ENCODE data around the gene TRMT1.

Gene TRMT1

GRCh38 chr19:13077240-13077639 lies 39.3 kb downstream of the TRMT1 start:
- Mint-ChIP-seq H3K4me1 (ENCODE audit: low read depth) (no peaks in the 10 kb centered on the region), H3K9me3 (no peaks in the 10 kb centered on the region), H3K4me3 (no peak overlapping the region), H3K27me3 (ENCODE audit: low read depth) (no peaks in the 10 kb centered on the region), H3K36me3 (ENCODE audit: low read depth) (no peaks in the 10 kb centered on the region), H3K27ac (no peak overlapping the region)
- DNase-seq (ENCODE audit: low spot score), result no peak

- H3K9me3 Mint-ChIP-seq, result no peaks in the 10 kb centered on the region
- no peaks in the 10 kb centered on the region for H3K27me3 Mint-ChIP-seq (ENCODE audit: low read depth)
- no peak for DNase-seq (ENCODE audit: low spot score)
These were observed 39.8 kb downstream of the TRMT1 start for GRCh38 chr19:13076787-13077186.

GRCh38 chr19:13076320-13076719 lies 40.2 kb downstream of the TRMT1 start:
- Mint-ChIP-seq H3K4me3 (no peak overlapping the region), H3K36me3 (ENCODE audit: low read depth) (no peaks in the 10 kb centered on the region), H3K4me1 (ENCODE audit: low read depth) (no peaks in the 10 kb centered on the region), H3K27ac (no peak overlapping the region), H3K9me3 (no peaks in the 10 kb centered on the region), H3K27me3 (ENCODE audit: low read depth) (no peaks in the 10 kb centered on the region)
- DNase-seq (ENCODE audit: low spot score), result no peak

More at GRCh38 chr19:13076787-13077186, 39.8 kb downstream of the TRMT1 start:
- H3K27ac Mint-ChIP-seq, result no peak overlapping the region
- H3K4me1 Mint-ChIP-seq (ENCODE audit: low read depth), result no peaks in the 10 kb centered on the region
- H3K36me3 Mint-ChIP-seq (ENCODE audit: low read depth), result no peaks in the 10 kb centered on the region
- H3K4me3 Mint-ChIP-seq, result no peak overlapping the region

- H3K27ac Mint-ChIP-seq, result no peak overlapping the region
- no peak overlapping the region for H3K4me3 Mint-ChIP-seq
- H3K4me1 Mint-ChIP-seq (ENCODE audit: low read depth), result no peaks in the 10 kb centered on the region
- no peak for DNase-seq (ENCODE audit: low spot score)
- no peaks in the 10 kb centered on the region for H3K27me3 Mint-ChIP-seq (ENCODE audit: low read depth)
- H3K9me3 Mint-ChIP-seq, result no peaks in the 10 kb centered on the region
- no peaks in the 10 kb centered on the region for H3K36me3 Mint-ChIP-seq (ENCODE audit: low read depth)
These were observed 42.2 kb downstream of the TRMT1 start for GRCh38 chr19:13074378-13074777.

- Mint-ChIP-seq H3K27ac (no peak overlapping the region), H3K4me3 (no peak overlapping the region)
These were observed 43.3 kb downstream of the TRMT1 start for GRCh38 chr19:13073263-13073662.

GRCh38 chr19:13072188-13072908 lies 44.2 kb downstream of the TRMT1 start:
- no peak overlapping the region for H3K4me3 Mint-ChIP-seq
- DNase-seq (ENCODE audit: low spot score), result no peak
- no peaks in the 10 kb centered on the region for H3K9me3 Mint-ChIP-seq
- H3K27ac Mint-ChIP-seq, result no peak overlapping the region
- H3K36me3 Mint-ChIP-seq (ENCODE audit: low read depth), result no peaks in the 10 kb centered on the region
- H3K27me3 Mint-ChIP-seq (ENCODE audit: low read depth), result no peaks in the 10 kb centered on the region
- H3K4me1 Mint-ChIP-seq (ENCODE audit: low read depth), result no peaks in the 10 kb centered on the region

More at GRCh38 chr19:13073263-13073662, 43.3 kb downstream of the TRMT1 start:
- H3K27me3 Mint-ChIP-seq (ENCODE audit: low read depth), result no peaks in the 10 kb centered on the region
- no peaks in the 10 kb centered on the region for H3K9me3 Mint-ChIP-seq
- H3K4me1 Mint-ChIP-seq (ENCODE audit: low read depth), result no peaks in the 10 kb centered on the region
- DNase-seq (ENCODE audit: low spot score), result no peak
- no peaks in the 10 kb centered on the region for H3K36me3 Mint-ChIP-seq (ENCODE audit: low read depth)

- H3K36me3 Mint-ChIP-seq (ENCODE audit: low read depth), result no peaks in the 10 kb centered on the region
- H3K4me3 Mint-ChIP-seq, result no peak overlapping the region
- no peak overlapping the region for H3K27ac Mint-ChIP-seq
- H3K27me3 Mint-ChIP-seq (ENCODE audit: low read depth), result no peaks in the 10 kb centered on the region
- DNase-seq (ENCODE audit: low spot score), result no peak
- H3K9me3 Mint-ChIP-seq, result no peaks in the 10 kb centered on the region
- H3K4me1 Mint-ChIP-seq (ENCODE audit: low read depth), result no peaks in the 10 kb centered on the region
These were observed 44.9 kb downstream of the TRMT1 start for GRCh38 chr19:13071444-13072187.

- H3K4me1 Mint-ChIP-seq (ENCODE audit: low read depth), result no peaks in the 10 kb centered on the region
These were observed 46.0 kb downstream of the TRMT1 start for GRCh38 chr19:13070425-13071140.

GRCh38 chr19:13069415-13070359 lies 46.9 kb downstream of the TRMT1 start:
- Mint-ChIP-seq H3K27ac (no peak overlapping the region), H3K27me3 (ENCODE audit: low read depth) (no peaks in the 10 kb centered on the region), H3K9me3 (no peaks in the 10 kb centered on the region), H3K4me1 (ENCODE audit: low read depth) (no peaks in the 10 kb centered on the region), H3K36me3 (ENCODE audit: low read depth) (no peaks in the 10 kb centered on the region), H3K4me3 (no peak overlapping the region)
- DNase-seq (ENCODE audit: low spot score), result no peak

More at GRCh38 chr19:13070425-13071140, 46.0 kb downstream of the TRMT1 start:
- Mint-ChIP-seq H3K27ac (no peak overlapping the region), H3K4me3 (no peak overlapping the region), H3K36me3 (ENCODE audit: low read depth) (no peaks in the 10 kb centered on the region), H3K27me3 (ENCODE audit: low read depth) (no peaks in the 10 kb centered on the region), H3K9me3 (no peaks in the 10 kb centered on the region)
- DNase-seq (ENCODE audit: low spot score), result no peak

- H3K4me1 Mint-ChIP-seq (ENCODE audit: low read depth), result no peaks in the 10 kb centered on the region
- no peaks in the 10 kb centered on the region for H3K9me3 Mint-ChIP-seq
These were observed 48.3 kb downstream of the TRMT1 start for GRCh38 chr19:13068085-13068846.

GRCh38 chr19:13066933-13067807 lies 49.4 kb downstream of the TRMT1 start:
- Mint-ChIP-seq H3K9me3 (no peaks in the 10 kb centered on the region), H3K4me1 (ENCODE audit: low read depth) (no peaks in the 10 kb centered on the region), H3K27ac (no peak overlapping the region), H3K27me3 (ENCODE audit: low read depth) (peaks cover 12% of the 10 kb centered on the region), H3K36me3 (ENCODE audit: low read depth) (no peaks in the 10 kb centered on the region), H3K4me3 (no peak overlapping the region)
- DNase-seq (ENCODE audit: low spot score), result no peak

More at GRCh38 chr19:13068085-13068846, 48.3 kb downstream of the TRMT1 start:
- no peak for DNase-seq (ENCODE audit: low spot score)
- H3K36me3 Mint-ChIP-seq (ENCODE audit: low read depth), result no peaks in the 10 kb centered on the region
- no peak overlapping the region for H3K27ac Mint-ChIP-seq
- peaks cover 5% of the 10 kb centered on the region for H3K27me3 Mint-ChIP-seq (ENCODE audit: low read depth)
- H3K4me3 Mint-ChIP-seq, result no peak overlapping the region

GRCh38 chr19:13066226-13066625 lies 50.3 kb downstream of the TRMT1 start:
- peaks cover 18% of the 10 kb centered on the region for H3K27me3 Mint-ChIP-seq (ENCODE audit: low read depth)
- H3K36me3 Mint-ChIP-seq (ENCODE audit: low read depth), result no peaks in the 10 kb centered on the region
- DNase-seq (ENCODE audit: low spot score), result no peak
- no peak overlapping the region for H3K4me3 Mint-ChIP-seq
- H3K27ac Mint-ChIP-seq, result no peak overlapping the region
- H3K9me3 Mint-ChIP-seq, result no peaks in the 10 kb centered on the region
- H3K4me1 Mint-ChIP-seq (ENCODE audit: low read depth), result peaks cover under 1% of the 10 kb centered on the region

All from T-helper 2 cell treated with Interferon-gamma antibody and Interleukin-4, amounts not matched to agents 5 μg/mL and 100 μg/mL, for 36 hours (primary cell).